GM12873 (cell line): ENCODE measurements around the gene SLC31A1.

Source experiments
- TF ChIP-seq, protein P1 (sequence below): IDR thresholded peaks from 2 replicates; pipeline ENCODE4 v1.5.1; 2012; ENCODE audit warnings: low read depth, mild to moderate bottlenecking, moderate library complexity, low read length, control low read depth; ENCODE audit not compliant: insufficient read depth; ENCODE audit errors: missing control alignments

SLC31A1 gene

DNA sequence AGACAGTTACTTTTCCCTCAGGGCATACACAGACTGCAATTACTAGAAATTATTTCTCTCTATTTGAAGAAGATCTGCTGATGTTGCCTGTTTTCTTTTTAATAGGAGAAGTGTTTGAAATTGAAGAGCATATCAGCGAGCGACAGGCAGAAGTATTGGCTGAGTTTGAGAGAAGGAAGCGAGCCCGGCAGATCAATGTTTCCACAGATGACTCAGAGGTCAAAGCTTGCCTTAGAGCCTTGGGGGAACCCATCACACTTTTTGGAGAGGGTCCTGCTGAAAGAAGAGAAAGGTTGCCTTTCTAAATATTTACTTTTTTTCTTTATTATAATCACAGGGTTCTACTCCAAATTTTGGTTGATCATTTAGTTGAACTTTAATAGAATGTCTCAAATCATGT lies 57.5 kb downstream of the SLC31A1 start:
- TF ChIP-seq, protein P1, sequence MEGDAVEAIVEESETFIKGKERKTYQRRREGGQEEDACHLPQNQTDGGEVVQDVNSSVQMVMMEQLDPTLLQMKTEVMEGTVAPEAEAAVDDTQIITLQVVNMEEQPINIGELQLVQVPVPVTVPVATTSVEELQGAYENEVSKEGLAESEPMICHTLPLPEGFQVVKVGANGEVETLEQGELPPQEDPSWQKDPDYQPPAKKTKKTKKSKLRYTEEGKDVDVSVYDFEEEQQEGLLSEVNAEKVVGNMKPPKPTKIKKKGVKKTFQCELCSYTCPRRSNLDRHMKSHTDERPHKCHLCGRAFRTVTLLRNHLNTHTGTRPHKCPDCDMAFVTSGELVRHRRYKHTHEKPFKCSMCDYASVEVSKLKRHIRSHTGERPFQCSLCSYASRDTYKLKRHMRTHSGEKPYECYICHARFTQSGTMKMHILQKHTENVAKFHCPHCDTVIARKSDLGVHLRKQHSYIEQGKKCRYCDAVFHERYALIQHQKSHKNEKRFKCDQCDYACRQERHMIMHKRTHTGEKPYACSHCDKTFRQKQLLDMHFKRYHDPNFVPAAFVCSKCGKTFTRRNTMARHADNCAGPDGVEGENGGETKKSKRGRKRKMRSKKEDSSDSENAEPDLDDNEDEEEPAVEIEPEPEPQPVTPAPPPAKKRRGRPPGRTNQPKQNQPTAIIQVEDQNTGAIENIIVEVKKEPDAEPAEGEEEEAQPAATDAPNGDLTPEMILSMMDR, result no peak

DNA sequence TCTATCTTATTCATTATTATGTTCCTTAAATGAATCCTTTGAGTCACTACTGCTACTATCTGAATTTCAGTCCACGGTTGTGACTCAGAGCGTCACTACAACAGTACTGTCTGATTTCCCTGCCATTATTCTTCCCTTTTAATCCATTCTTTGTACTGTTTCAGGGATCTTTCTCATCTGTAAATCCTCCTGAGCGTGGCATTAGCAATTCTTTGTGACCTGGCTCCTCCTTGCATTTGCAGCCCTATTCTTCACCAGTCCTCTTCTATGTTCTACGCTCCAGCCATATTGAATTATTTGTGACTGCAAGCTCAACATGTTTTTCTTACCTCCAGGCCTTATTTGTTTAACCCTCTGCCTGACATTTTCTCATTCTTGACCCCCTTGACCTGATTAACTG lies 60.0 kb downstream of the SLC31A1 start:
- TF ChIP-seq, protein P1, result no peak

DNA sequence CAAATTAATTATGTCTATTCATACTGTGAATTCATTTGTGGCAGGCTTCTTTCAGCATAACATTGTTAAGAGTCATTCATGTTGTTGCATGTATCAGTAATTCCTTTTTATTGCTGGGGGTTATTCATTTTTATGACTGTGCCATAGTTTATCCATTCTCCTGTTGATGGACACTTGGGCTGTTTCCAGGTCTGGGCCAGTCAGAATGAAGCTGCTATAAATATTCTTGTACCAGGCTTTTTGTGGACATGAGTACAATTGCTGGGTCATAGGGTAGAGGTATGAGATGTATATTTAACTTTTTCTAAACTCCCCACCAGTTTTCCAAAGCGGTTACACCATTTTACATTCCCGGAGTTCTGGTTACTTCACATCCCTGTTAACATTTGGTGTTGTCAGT lies 67.7 kb downstream of the SLC31A1 start:
- TF ChIP-seq, protein P1, result no peak

DNA sequence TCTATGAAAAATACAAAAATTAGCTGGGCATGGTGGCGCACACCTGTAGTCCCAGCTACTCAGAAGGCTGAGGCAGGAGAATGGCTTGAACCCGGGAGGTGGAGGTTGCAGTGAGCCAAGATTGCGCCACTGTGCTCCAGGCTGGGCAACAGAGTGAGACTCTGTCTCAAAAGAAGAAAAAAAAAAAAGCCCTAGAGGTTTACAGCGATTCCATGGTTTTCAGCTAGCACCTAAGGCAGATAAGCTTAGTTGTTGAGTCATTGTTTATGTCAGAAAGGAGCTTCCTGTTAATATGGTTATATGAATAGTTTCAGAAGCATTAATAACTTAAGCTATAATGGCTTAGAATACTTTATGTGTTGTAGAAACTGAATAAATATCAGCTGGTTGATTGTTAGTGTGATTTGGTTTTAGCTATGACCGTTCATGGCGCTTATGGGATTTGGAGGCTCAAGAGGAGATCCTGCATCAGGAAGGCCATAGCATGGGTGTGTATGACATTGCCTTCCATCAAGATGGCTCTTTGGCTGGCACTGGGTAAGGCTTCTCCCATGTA lies 68.8 kb downstream of the SLC31A1 start:
- TF ChIP-seq, protein P1, result no peak

DNA sequence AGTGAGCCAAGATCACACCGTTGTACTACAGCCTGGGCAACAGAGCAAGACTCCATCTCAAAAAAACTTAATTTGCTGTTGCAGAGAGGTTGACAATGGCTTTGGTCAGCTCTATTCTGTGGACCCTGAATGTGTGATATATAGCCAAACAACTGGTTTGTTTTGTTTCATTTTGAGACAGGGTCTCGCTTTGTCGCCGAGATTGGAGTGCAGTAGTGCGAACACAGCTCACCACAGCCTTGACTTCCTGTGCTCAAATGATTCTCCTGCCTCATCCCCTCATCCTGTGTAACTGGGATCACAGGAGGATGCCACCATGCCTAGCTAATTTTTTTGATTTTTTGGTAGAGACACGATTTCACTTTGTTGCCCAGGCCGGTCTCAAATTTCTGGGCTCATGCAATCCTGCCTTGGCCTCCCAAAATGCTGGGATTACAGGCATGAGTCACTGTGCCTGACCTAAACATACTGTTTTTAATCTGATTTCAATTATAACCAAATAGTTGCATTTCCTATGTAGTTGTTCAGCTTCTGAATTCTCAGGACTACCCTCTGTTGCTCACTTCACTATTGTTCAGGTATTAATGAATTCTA lies 72.0 kb downstream of the SLC31A1 start:
- TF ChIP-seq, protein P1, result no peak

DNA sequence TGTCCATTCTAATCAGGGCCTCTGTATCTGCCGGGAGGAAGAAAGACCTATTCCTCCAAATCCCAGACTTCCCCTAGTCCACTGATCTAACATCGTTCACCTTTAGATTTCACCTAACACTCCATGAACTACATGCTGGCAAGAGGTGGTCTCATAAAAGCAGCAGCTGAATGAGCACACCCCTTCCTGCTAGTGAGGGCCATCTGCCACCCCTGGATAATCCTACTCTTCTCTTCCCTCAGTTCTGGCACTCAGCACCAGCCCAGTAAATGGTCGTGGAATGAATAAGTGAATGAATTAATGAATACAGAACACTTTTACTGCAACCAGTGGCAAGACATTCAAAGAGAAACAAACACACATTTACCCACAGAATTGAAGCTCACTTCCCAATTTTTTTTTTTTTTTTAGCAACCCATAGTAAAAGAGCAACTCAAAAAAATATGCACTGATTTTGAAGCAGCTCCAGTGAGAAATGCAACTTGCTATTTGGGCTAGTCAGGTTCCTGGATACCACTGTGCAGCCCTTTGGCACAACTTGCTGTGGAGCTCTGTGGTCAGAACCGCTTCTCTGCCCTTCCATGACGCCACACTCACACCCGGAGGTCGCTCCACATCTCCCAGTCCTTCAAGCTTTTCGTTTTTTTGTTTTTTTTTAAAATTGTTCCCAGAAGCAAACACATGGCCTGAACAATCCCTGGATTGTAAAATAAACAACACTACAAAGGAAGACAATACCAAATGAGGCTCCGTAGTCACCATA lies 75.6 kb downstream of the SLC31A1 start:
- TF ChIP-seq, protein P1, result no peak

DNA sequence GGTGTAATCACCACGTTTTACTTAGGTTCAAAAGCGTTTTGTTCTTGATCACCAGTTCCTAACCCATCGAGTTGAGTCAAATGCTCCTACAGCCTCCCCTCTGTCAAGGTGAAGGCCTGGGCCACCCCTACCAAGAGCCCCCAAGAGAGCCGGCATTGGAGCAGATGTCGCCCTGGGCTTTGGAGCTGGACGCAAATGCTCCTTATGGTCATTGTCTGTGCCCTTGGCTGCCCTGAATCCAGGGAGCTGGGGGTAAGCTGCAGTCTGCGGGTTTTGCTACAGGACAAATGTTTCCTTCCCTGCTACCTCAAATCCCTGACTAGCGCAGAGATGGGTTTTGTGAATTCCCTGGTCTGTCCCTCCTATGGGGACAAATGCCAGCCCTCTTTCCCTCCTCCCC lies 77.0 kb downstream of the SLC31A1 start:
- TF ChIP-seq, protein P1, result no peak
